Activated T-cell treated with anti-CD3 and anti-CD28 coated beads, Interleukin-2, amount 50 U/mL, for 72 hours (primary cell): ENCODE measurements around the gene FAM20A. TPM values are rescaled to one million over a fixed set of nuclear protein-coding genes. Genes with fewer than 3 reads are reported as not detected.
A peak's percentile ranks its signal among the peaks of the same experiment; 100 is the strongest.
"Not testable (repeated sequence)": the region's sequence is repeated elsewhere in the genome, so short reads cannot be mapped to it uniquely, and the experiment has no call there.

ENCODE experiments used
- ATAC-seq, 2 donors: fragments of 150-1000 bp; cut with Tn5 transposase; replicated peaks in 1 of 2; 2 replicates each; pipeline ENCODE4 v1.10.0; 2021; ENCODE audit warnings: moderate library complexity in 2 of 2, mild to moderate bottlenecking in 1 of 2
- DNase-seq, 2 donors: peaks; one replicate each; pipeline ENCODE4 v3.0.0; 2021 to 2022; ENCODE audit warnings: mixed read lengths in 1 of 2
- H3K27ac Mint-ChIP-seq: one replicate; pipeline ENCODE4 v1.8.0; 2022; ENCODE audit warnings: mild to moderate bottlenecking, moderate library complexity, mixed read lengths
- H3K27me3 Mint-ChIP-seq: one replicate; pipeline ENCODE4 v1.8.0; 2022; ENCODE audit warnings: low read depth, mixed read lengths
- H3K36me3 Mint-ChIP-seq, 2 donors: one replicate each; pipeline ENCODE4 v1.8.0; 2022; ENCODE audit warnings: mixed read lengths in 2 of 2, mild to moderate bottlenecking in 1 of 2; ENCODE audit not compliant: insufficient read depth in 2 of 2
- H3K4me1 Mint-ChIP-seq: one replicate; pipeline ENCODE4 v1.8.0; 2022; ENCODE audit warnings: low read depth, mixed read lengths
- H3K4me3 Mint-ChIP-seq, 2 donors: one replicate each; pipeline ENCODE4 v1.8.0; 2022; ENCODE audit warnings: mild to moderate bottlenecking in 2 of 2, mixed read lengths in 2 of 2, moderate library complexity in 2 of 2
- H3K9me3 Mint-ChIP-seq, 2 donors: one replicate each; pipeline ENCODE4 v1.8.0; 2022; ENCODE audit warnings: mixed read lengths in 2 of 2
- total RNA-seq, 2 donors: library from RNA; stranded (reverse); gene quantifications; one replicate each; pipeline ENCODE4 v1.2.3, GENCODE V29; 2022

FAM20A gene
- total RNA-seq, 2 donors from 2014 or later, result not detected

DNA sequence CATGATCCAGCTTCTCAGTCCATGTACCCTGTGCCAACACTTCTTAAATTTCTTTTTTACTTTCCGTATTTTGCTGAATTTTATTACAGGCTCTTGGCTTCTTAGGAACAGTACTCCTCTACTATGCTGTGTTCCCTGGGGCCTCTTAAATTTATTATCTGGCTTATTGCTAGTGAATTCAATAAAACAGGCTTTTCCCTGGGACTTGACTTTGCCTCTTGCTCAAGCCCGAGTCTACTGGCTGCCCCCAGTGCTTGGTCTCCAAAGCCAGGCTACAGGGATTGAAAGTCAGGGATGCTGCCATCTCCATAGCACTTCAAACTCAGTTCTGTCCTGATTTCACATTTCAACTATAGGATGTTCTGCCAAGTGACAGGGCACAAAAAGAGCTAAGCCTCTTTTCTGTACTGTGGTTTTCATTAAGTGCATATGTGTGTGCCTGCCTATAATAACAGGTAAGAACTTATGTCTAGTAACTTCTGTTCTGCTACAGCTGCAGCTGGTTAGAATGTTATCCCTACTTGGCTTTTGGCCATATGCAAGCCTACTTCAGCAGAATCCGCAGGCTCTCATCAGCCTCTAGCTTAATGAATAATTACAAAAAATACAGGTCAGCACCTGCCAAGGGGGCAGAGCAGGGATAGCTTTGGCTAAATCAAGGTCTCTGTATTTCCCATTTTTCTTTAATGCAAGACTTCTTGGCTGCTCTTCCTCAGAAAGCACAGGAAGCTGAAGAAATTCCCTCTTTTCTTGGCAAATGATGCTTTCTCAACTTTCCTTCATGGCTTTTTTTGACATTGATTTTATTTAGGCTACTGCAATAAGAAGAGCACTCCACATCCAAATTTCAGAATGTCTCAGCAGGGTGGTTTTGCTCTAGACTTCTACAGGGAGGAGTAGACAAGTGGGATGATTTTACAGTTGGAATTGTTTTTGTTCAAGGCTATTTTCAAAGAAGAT lies 8.2 kb downstream of the FAM20A start:
- Mint-ChIP-seq H3K27me3 (peaks cover 57% of the 10 kb centered on the region), H3K36me3 (no peaks in the 10 kb centered on the region), H3K27ac (no peak overlapping the region), H3K4me1 (peaks cover 4% of the 10 kb centered on the region), H3K9me3 (no peaks in the 10 kb centered on the region), H3K4me3 (no peak overlapping the region)
- ATAC-seq (no peak), DNase-seq (no peak)

DNA sequence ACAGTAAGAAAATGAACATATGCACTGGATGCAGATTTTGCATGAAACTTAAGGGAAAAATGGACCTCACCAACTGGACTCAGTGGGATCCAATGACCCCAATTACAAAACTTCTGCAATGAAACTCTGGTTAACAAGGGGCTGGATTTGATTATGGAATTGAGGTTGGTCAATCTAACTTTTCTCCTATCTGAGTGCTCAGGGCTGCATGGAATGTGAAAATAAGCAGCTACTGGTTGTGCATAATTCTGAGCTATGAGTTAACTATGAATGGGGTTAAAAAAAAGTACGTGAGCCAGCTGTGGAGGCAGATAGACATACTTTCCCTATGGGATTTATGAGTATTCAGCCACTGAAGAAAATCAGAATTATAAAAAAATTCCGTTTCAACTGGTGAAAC lies 9.2 kb downstream of the FAM20A start:
- peaks cover 4% of the 10 kb centered on the region for H3K4me1 Mint-ChIP-seq
- no peak overlapping the region for H3K4me3 Mint-ChIP-seq
- no peak overlapping the region for H3K27ac Mint-ChIP-seq
- H3K9me3 Mint-ChIP-seq, result no peaks in the 10 kb centered on the region
- no peak for DNase-seq
- H3K27me3 Mint-ChIP-seq, result peaks cover 48% of the 10 kb centered on the region
- no peak for ATAC-seq
- peaks cover 0 to 2% of the 10 kb centered on the region in 2 donors for H3K36me3 Mint-ChIP-seq

DNA sequence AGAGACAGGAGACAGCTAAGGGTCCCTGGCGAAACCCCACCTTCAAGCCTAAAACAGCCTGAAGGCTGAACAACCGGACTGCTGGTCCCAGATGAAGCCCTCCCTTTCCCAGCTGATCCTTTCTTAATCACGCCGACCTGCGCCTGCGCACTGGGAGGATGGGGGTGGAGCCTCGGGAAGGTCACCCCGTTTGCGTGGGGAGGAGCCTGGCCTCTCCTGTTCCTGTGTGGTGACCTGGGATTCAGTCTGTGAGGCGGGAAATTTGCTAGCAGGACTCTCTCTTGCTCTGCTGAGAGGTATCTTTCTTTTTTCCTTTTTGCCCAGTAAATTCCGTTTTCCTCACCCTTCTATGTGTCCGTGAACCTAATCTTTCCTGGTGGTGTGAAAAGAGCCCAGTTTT lies 9.6 kb downstream of the FAM20A start:
- H3K9me3 Mint-ChIP-seq, result no peaks in the 10 kb centered on the region
- H3K4me1 Mint-ChIP-seq, result peaks cover 4% of the 10 kb centered on the region
- H3K36me3 Mint-ChIP-seq, result peaks cover 0 to 2% of the 10 kb centered on the region in 2 donors
- ATAC-seq, result no peak
- H3K27me3 Mint-ChIP-seq, result peaks cover 43% of the 10 kb centered on the region
- no peak overlapping the region for H3K27ac Mint-ChIP-seq
- H3K4me3 Mint-ChIP-seq, result no peak overlapping the region
- peak in 1 of 2 donors; percentile 7 for DNase-seq

DNA sequence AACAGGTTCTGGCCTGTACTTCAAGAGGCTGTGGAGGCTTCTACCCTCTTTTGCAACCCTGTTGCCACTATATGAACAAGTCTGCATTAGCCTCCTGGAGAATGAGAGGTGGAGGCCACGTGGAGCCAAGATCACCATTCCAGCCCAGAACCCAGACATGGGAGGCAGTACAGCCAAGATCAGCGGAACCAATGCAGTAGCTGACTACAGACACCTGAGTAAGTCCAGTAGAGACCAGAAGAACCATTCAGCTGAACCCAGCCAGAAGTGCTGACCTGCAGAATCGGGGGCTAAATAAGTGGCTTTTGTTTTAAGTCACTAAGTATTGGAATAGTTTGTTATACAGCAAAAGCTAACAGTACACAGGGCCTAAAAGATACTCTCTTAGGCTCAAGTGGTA lies 12.1 kb downstream of the FAM20A start:
- DNase-seq, result no peak
- ATAC-seq, result no peak
- Mint-ChIP-seq H3K4me3 (no peak overlapping the region), H3K27ac (no peak overlapping the region), H3K36me3 (peaks cover 0 to 2% of the 10 kb centered on the region in 2 donors), H3K27me3 (peaks cover 28% of the 10 kb centered on the region), H3K9me3 (no peaks in the 10 kb centered on the region), H3K4me1 (no peaks in the 10 kb centered on the region)

DNA sequence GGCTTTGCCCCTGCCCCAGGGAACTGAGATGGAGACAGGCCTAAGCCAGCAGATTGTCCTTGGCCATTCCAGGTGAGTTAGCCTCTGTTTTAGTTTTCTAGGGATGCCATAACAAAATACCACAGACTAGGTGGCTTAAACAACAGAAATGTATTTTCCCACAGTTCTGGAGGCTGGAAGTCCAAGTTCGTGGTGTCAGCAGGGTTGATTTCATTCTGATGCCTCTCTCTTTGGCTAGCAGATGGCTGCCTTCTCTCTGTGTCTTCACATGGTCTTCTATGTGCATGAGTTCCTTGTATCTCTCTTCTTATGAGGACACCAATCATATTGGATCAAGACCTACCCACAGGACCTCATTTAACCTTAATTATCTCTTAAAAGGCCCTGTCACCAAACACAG lies 12.8 kb downstream of the FAM20A start:
- H3K4me1 Mint-ChIP-seq, result no peaks in the 10 kb centered on the region
- DNase-seq, result no peak
- no peaks in the 10 kb centered on the region for H3K9me3 Mint-ChIP-seq
- peaks cover 0 to 2% of the 10 kb centered on the region in 2 donors for H3K36me3 Mint-ChIP-seq
- H3K4me3 Mint-ChIP-seq, result no peak overlapping the region
- ATAC-seq, result no peak
- no peak overlapping the region for H3K27ac Mint-ChIP-seq
- H3K27me3 Mint-ChIP-seq, result peaks cover 21% of the 10 kb centered on the region

DNA sequence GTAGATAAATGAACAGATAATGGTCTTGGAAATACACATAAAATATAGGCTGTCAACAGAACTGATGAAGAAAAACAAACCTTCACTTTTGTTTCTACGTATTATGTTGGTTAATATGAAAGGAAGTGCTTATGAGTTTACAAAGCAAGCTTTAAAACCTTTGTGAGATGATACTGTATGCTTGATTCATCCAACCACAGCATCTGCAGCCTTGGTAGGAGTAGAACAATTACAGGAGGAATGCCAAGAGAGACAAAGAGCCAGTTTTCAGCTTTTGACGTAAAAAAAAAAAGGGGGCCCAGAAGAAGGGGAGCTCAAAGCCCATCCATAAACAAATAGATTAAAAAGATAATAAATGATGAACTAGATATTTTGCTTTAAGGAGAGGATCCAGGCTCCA lies 13.3 kb downstream of the FAM20A start:
- H3K4me3 Mint-ChIP-seq, result no peak overlapping the region
- H3K9me3 Mint-ChIP-seq, result no peaks in the 10 kb centered on the region
- no peak for DNase-seq
- peaks cover 0 to 2% of the 10 kb centered on the region in 2 donors for H3K36me3 Mint-ChIP-seq
- ATAC-seq, result no peak
- H3K27me3 Mint-ChIP-seq, result peaks cover 16% of the 10 kb centered on the region
- no peaks in the 10 kb centered on the region for H3K4me1 Mint-ChIP-seq
- H3K27ac Mint-ChIP-seq, result no peak overlapping the region

DNA sequence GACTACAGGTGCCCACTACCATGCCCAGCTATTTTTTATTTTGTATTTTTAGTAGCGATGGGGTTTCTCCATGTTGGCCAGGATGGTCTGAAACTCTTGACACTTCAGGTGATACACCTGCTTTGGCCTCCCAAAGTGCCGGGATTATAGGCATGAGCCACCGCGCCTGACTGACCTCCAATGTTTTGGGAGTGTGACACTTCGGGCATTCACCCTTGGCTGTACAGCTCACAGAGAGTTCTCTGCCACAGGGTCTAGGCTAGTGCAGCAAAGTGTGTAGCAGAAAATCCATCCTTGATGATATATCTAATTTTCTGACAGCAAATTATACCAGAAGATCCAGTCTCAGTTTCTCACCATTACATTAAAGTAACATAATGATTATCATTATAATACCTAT lies 14.1 kb downstream of the FAM20A start:
- Mint-ChIP-seq H3K4me3 (no peak overlapping the region), H3K9me3 (no peaks in the 10 kb centered on the region), H3K4me1 (no peaks in the 10 kb centered on the region), H3K27ac (no peak overlapping the region), H3K36me3 (peaks cover 0 to 2% of the 10 kb centered on the region in 2 donors), H3K27me3 (peaks cover 8% of the 10 kb centered on the region)
- DNase-seq (no peak), ATAC-seq (no peak)

DNA sequence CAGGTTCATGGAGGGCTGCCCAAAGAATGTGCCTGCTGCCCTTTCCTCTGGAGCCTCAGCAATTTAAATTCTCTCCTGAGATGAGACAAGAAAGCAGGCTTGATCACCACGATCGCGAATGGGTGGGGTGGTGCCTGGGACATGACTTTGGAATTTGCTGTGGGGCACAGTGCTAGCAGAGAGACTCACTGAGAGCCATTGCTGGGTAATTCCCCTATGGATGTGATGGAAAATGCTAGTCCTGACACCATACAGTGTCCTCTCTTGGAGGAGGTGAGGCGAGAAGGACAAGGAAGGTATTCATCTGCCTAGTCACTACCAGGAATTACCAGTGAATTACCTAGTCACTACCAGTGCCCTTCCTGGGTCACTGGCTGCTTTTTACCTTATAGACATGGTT lies 15.5 kb downstream of the FAM20A start:
- DNase-seq (no peak), ATAC-seq (no peak)
- Mint-ChIP-seq H3K4me3 (no peak overlapping the region), H3K9me3 (no peaks in the 10 kb centered on the region), H3K4me1 (no peaks in the 10 kb centered on the region), H3K36me3 (peaks cover 0 to 2% of the 10 kb centered on the region in 2 donors), H3K27me3 (no peaks in the 10 kb centered on the region), H3K27ac (no peak overlapping the region)

DNA sequence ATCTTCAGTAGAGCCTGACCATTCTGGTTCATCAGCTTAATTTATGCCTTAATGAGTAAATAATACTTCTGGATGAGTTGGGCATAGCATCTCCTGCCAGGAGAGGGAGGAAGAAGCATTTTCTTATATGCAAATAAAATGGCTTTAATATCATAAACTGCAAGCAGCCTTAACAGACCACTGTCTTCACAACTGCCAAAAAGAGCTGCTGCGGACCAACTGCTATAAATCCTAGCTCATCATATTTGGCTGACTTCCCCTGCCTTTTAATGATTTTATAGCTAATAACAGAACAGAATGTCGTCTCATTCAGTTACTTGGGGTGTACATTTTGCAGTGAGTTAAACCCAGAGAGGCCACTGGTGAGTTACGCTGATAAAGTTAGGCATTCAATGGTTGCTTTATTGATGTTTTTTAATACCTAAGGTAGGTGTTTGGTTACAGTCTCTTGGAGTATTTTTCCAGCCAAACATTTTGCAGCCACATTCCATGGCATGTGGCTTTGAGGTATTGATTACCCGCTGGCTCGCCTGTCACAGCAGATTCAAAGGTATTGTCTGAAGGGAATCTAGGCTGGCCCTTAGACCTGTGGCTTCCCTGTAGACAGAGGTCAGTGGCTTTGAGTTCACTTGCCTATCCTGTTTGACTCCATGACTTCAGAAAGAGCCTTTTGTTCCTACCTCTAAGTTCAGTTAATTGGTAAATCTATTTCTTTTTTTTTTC lies 16.4 kb downstream of the FAM20A start:
- no peaks in the 10 kb centered on the region for H3K4me1 Mint-ChIP-seq
- H3K27ac Mint-ChIP-seq, result no peak overlapping the region
- ATAC-seq, result no peak
- H3K27me3 Mint-ChIP-seq, result no peaks in the 10 kb centered on the region
- no peaks in the 10 kb centered on the region for H3K9me3 Mint-ChIP-seq
- H3K4me3 Mint-ChIP-seq, result no peak overlapping the region
- H3K36me3 Mint-ChIP-seq, result peaks cover 0 to 2% of the 10 kb centered on the region in 2 donors
- no peak for DNase-seq

DNA sequence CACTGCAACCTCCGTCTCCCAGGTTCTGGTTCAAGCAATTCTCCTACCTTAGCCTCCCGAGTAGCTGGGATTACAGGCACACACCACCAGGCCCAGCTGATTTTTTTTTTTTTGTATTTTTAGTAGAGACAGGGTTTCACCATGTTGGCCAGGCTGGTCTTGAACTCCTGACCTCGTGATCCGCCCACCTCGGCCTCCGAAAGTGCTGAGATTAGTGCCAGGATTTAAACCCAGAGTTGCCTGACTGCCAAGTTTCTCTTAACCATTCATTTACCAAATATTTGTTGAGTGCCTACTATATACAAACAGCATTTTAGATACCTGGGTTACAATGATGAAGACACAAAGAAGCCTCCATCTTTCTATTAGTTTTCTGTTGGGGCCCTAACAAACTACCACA lies 18.3 kb downstream of the FAM20A start:
- DNase-seq, H3K9me3 Mint-ChIP-seq, H3K27me3 Mint-ChIP-seq, H3K4me3 Mint-ChIP-seq, H3K36me3 Mint-ChIP-seq, H3K27ac Mint-ChIP-seq, ATAC-seq, H3K4me1 Mint-ChIP-seq: not testable (repeated sequence)

DNA sequence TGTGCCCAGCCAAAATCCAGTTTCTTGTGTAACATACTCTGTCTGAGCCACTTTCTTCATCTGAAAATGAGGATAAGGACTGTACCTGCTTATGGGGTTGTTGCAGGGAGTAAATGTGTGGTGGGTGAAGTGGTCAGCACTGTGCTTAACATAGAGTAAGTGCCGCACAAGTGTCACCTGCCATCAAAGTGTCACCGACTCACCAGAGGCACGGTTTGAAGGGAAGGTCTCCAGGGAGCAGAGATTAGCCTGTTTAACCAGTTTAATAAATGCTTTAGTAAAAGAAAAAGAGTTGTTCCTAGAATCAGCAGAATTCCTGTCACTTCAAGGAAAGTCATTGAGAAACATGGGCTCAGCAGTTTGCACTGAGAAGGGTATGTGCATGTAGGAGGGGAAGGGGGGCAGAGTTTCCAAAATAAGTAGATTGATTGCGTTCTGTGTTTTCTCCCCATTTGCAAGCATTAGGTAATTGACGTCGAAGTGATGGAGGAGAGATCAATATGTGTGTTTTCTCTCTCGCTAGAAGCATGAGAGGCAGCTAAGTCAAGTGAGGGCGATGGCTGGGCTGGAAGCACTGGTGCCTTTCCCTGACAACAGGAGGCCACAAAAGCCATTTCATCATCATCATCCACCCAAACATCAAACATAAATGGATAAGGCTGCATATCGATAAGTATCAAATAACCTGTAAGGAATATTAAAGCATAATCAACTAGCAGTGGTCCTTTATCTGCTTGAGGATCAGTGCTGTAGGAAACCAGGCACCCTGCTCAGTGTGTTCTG lies 19.1 kb downstream of the FAM20A start:
- Mint-ChIP-seq H3K27ac (no peak overlapping the region), H3K4me3 (no peak overlapping the region), H3K9me3 (no peaks in the 10 kb centered on the region), H3K36me3 (no peaks in the 10 kb centered on the region), H3K4me1 (no peaks in the 10 kb centered on the region), H3K27me3 (no peaks in the 10 kb centered on the region)
- DNase-seq, result no peak
- no peak for ATAC-seq

DNA sequence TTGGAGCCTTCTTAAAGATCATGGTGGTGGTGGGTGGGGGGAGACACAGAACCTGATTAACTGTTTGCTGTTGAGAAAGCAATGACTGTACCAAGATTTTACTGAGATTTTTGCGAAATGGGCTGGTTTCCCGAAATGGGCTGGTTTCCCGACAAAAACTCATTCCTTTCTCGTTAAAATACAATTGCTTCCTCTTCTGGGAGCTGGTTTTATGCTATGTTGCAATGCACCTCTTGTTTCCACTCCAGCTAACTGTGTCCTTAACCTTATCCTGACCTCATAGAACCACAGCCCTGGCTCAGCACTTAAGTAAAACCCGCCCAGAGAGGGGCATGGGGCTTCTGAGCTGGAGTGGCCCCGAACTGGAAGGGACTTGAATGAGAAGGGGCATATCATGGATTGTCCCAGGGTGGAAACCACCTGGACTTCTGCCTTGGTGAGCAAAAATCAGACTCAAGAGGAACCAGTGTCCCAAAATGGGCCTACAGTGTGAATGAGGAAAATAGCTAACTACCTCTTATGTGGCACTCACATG lies 20.9 kb downstream of the FAM20A start:
- no peaks in the 10 kb centered on the region for H3K36me3 Mint-ChIP-seq
- H3K27ac Mint-ChIP-seq, result no peak overlapping the region
- DNase-seq (no peak), ATAC-seq (no peak)
- H3K4me1 Mint-ChIP-seq, result no peaks in the 10 kb centered on the region
- H3K27me3 Mint-ChIP-seq, result no peaks in the 10 kb centered on the region
- no peak overlapping the region for H3K4me3 Mint-ChIP-seq
- H3K9me3 Mint-ChIP-seq, result no peaks in the 10 kb centered on the region
